NK-92 (cell line): ENCODE results near the gene LYRM9.
"Not testable (repeated sequence)": the region's sequence is repeated elsewhere in the genome, so short reads cannot be mapped to it uniquely, and the experiment has no call there.

Experiments
- DNase-seq: peaks from one replicate; lab custom pipeline; 2025; ENCODE audit not compliant: unreplicated experiment; lab: John Stamatoyannopoulos, UW

The LYRM9 gene

GRCh38 chr17:27892866-27893769, at the start of gene LYRM9:
Gene LYRM9 (minus strand): TSS chr17:27893365. CDS start chr17:27882694, 10,671 bp downstream.
- peak; percentile 63 for DNase-seq

GRCh38 chr17:27940503-27941428, 47.6 kb upstream of the LYRM9 start:
- no peak for DNase-seq

GRCh38 chr17:27939474-27940465, 46.6 kb upstream of the LYRM9 start:
- no peak for DNase-seq

- no peak for DNase-seq
These were observed 45.7 kb upstream of the LYRM9 start for GRCh38 chr17:27938864-27939263.

- DNase-seq, result no peak
These were observed 45.1 kb upstream of the LYRM9 start for GRCh38 chr17:27938241-27938640.

- DNase-seq, result no peak
These were observed 43.9 kb upstream of the LYRM9 start for GRCh38 chr17:27937025-27937546.

GRCh38 chr17:27930000-27930399, 36.8 kb upstream of the LYRM9 start:
- no peak for DNase-seq

- DNase-seq, result no peak
These were observed 35.4 kb upstream of the LYRM9 start for GRCh38 chr17:27928587-27928986.

- DNase-seq, result no peak
These were observed 34.6 kb upstream of the LYRM9 start for GRCh38 chr17:27927781-27928180.

- DNase-seq, result no peak
These were observed 28.4 kb upstream of the LYRM9 start for GRCh38 chr17:27921599-27921998.

GRCh38 chr17:27921077-27921476, 27.9 kb upstream of the LYRM9 start:
- no peak for DNase-seq

- no peak for DNase-seq
These were observed 27.4 kb upstream of the LYRM9 start for GRCh38 chr17:27920569-27920968.

GRCh38 chr17:27919079-27919478, 25.9 kb upstream of the LYRM9 start:
- no peak for DNase-seq

- DNase-seq, result no peak
These were observed 25.3 kb upstream of the LYRM9 start for GRCh38 chr17:27918498-27918897.

GRCh38 chr17:27917000-27917399, 23.8 kb upstream of the LYRM9 start:
- DNase-seq, result no peak

- no peak for DNase-seq
These were observed 22.5 kb upstream of the LYRM9 start for GRCh38 chr17:27915709-27916108.

GRCh38 chr17:27914382-27914781, 21.2 kb upstream of the LYRM9 start:
- no peak for DNase-seq

GRCh38 chr17:27912964-27913363, 19.8 kb upstream of the LYRM9 start:
- DNase-seq, result no peak

GRCh38 chr17:27912299-27912698, 19.1 kb upstream of the LYRM9 start:
- not testable (repeated sequence) for DNase-seq

GRCh38 chr17:27907976-27908558, 14.9 kb upstream of the LYRM9 start:
- no peak for DNase-seq
